ENCODE measurements around the gene ACOT13.
"Not testable (repeated sequence)": the region's sequence is repeated elsewhere in the genome, so short reads cannot be mapped to it uniquely, and the experiment has no call there.

Gene ACOT13

GRCh38 chr6:24663189-24663588 is 3.7 kb upstream of the ACOT13 start:
- DNase-seq: no peak

GRCh38 chr6:24664046-24664987 is 2.6 kb upstream of the ACOT13 start:
- no peak for DNase-seq

GRCh38 chr6:24666097-24666640 is 708 bp upstream of the ACOT13 start:
- DNase-seq: peak; percentile 67

GRCh38 chr6:24667378-24667803 is 514 bp downstream of the ACOT13 start:
- no peak for DNase-seq

- not testable (repeated sequence) for DNase-seq
These were observed 1.5 kb downstream of the ACOT13 start for GRCh38 chr6:24668066-24668996.

GRCh38 chr6:24668997-24669361 is 2.1 kb downstream of the ACOT13 start:
- no peak for DNase-seq

GRCh38 chr6:24670492-24670891 is 3.6 kb downstream of the ACOT13 start:
- DNase-seq: not testable (repeated sequence)

- not testable (repeated sequence) for DNase-seq
These were observed 4.2 kb downstream of the ACOT13 start for GRCh38 chr6:24671077-24671476.

- no peak for DNase-seq
These were observed 5.8 kb downstream of the ACOT13 start for GRCh38 chr6:24672620-24673182.

GRCh38 chr6:24673625-24674024 is 6.7 kb downstream of the ACOT13 start:
- no peak for DNase-seq

- not testable (repeated sequence) for DNase-seq
These were observed 12.0 kb downstream of the ACOT13 start for GRCh38 chr6:24678792-24679352.

GRCh38 chr6:24680582-24680981 is 13.7 kb downstream of the ACOT13 start:
- no peak for DNase-seq

GRCh38 chr6:24683297-24684296 is 16.7 kb downstream of the ACOT13 start:
- no peak for DNase-seq

- DNase-seq: no peak
These were observed 19.5 kb downstream of the ACOT13 start for GRCh38 chr6:24686408-24686807.

- DNase-seq: no peak
These were observed 20.1 kb downstream of the ACOT13 start for GRCh38 chr6:24686946-24687345.

- no peak for DNase-seq
These were observed 23.1 kb downstream of the ACOT13 start for GRCh38 chr6:24689964-24690363.

- DNase-seq: no peak
These were observed 23.7 kb downstream of the ACOT13 start for GRCh38 chr6:24690593-24690992.

- no peak for DNase-seq
These were observed 24.7 kb downstream of the ACOT13 start for GRCh38 chr6:24691550-24691949.

GRCh38 chr6:24692003-24692402 is 25.1 kb downstream of the ACOT13 start:
- DNase-seq: no peak

GRCh38 chr6:24692415-24692814 is 25.5 kb downstream of the ACOT13 start:
- no peak for DNase-seq
